Esophagus squamous epithelium (tissue), 5 donors: ENCODE measurements around the gene CYP2R1. TPM values are rescaled to one million over a fixed set of nuclear protein-coding genes. Genes with fewer than 3 reads are reported as not detected.

Source experiments
- DNase-seq: peaks from one replicate; lab custom pipeline; 2025; lab: John Stamatoyannopoulos, UW
- H3K27ac ChIP-seq, 4 donors: fragments of 200-600 bp; sonication (generic); one replicate each; pipeline ENCODE4 v1.5.1; 2016 to 2019; ENCODE audit warnings: mild to moderate bottlenecking in 1 of 4
- H3K27me3 ChIP-seq, 4 donors: fragments of 200-600 bp; sonication (generic); 1 replicate in 3 of 4; 2 replicates in 1 of 4; pipeline versions ENCODE4 v1.5.1 to v1.6.0; 2017 to 2021; ENCODE audit warnings: antibody characterized with exemption in 1 of 4
- H3K36me3 ChIP-seq, 3 donors: fragments of 200-600 bp; sonication (generic); one replicate each; pipeline ENCODE4 v1.5.1; 2016 to 2019
- H3K4me1 ChIP-seq, 3 donors: fragments of 200-600 bp; sonication (generic); one replicate each; pipeline ENCODE4 v1.5.1; 2017 to 2019
- H3K4me3 ChIP-seq, 4 donors: fragments of 200-600 bp; sonication (generic); 1 replicate in 3 of 4; 2 replicates in 1 of 4; pipeline ENCODE4 v1.5.1; 2016 to 2019; ENCODE audit warnings: mild to moderate bottlenecking in 2 of 4, moderate library complexity in 1 of 4
- H3K9me3 ChIP-seq, 3 donors: fragments of 200-600 bp; sonication (generic); one replicate each; pipeline ENCODE4 v1.5.1; 2016 to 2019
- POLR2A ChIP-seq, 4 donors: fragments of 450-650 bp; IDR thresholded peaks; one replicate each; pipeline ENCODE4 v1.6.1; 2017; ENCODE audit warnings: antibody characterized with exemption in 4 of 4, mild to moderate bottlenecking in 4 of 4, moderate library complexity in 3 of 4
- WGBS, 2 donors: methylation state at CpG; one replicate each; pipeline ENCODE4 v1.1.5; 2018; 5-methylcytosine and 5-hydroxymethylcytosine counted together
- intact Hi-C: fragments of 100-400 bp; cut with DNase I; formaldehyde crosslinking; loops from one replicate; pipeline ENCODE4 v1.15.0; 2022
- total RNA-seq, 4 donors: library from RNA; depleted of rRNA; stranded (reverse); fragments of >200 nt; gene quantifications; one replicate each; pipeline ENCODE4 v1.1.0, GENCODE V29; 2016
- TF ChIP-seq, protein P1 (sequence below), 6 experiments: fragments of 450-650 bp in 4 of 6; fragments of 200-600 bp in 2 of 6; sonication (generic) in 2 of 6; IDR thresholded peaks; one replicate each; pipeline ENCODE4 v1.5.1; 2016 to 2019; ENCODE audit warnings: antibody characterized with exemption in 6 of 6, mild to moderate bottlenecking in 4 of 6, moderate library complexity in 4 of 6
- donor health status: DM: yes; HTN: yes; CAD: no.

Gene CYP2R1
- total RNA-seq, 4 donors from 2014 or later: 13.0 to 20.4 (median 16.3) TPM

DNA sequence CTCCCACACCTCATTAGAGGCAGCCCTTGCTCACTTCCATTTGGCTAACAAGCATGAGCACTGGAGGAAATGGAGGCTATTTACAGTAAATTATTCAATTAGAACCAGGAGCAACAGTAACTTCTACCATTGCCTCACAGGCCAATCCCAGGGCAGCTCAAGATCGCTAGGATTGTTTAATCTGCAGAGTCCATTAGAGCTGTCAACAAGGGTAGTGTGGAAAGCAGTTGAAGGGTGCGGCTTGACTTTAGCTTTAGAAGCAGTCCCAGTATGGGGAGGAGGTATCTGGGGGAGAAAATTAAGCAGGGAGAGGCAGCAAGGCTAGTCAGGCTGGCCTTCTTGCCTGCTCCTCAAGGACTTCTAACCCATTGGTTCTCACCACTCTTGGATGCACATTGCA lies 38.3 kb upstream of the CYP2R1 start:
- no peaks in the 10 kb centered on the region for H3K4me1 ChIP-seq
- no peaks in the 10 kb centered on the region for H3K27me3 ChIP-seq
- no peaks in the 10 kb centered on the region for H3K36me3 ChIP-seq
- WGBS, 2 donors: 0 to 20% methylated on average over 1 of the region's 2 CpGs
- no peak for DNase-seq
- no peak overlapping the region for H3K4me3 ChIP-seq
- TF ChIP-seq, protein P1, sequence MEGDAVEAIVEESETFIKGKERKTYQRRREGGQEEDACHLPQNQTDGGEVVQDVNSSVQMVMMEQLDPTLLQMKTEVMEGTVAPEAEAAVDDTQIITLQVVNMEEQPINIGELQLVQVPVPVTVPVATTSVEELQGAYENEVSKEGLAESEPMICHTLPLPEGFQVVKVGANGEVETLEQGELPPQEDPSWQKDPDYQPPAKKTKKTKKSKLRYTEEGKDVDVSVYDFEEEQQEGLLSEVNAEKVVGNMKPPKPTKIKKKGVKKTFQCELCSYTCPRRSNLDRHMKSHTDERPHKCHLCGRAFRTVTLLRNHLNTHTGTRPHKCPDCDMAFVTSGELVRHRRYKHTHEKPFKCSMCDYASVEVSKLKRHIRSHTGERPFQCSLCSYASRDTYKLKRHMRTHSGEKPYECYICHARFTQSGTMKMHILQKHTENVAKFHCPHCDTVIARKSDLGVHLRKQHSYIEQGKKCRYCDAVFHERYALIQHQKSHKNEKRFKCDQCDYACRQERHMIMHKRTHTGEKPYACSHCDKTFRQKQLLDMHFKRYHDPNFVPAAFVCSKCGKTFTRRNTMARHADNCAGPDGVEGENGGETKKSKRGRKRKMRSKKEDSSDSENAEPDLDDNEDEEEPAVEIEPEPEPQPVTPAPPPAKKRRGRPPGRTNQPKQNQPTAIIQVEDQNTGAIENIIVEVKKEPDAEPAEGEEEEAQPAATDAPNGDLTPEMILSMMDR (IDR thresholded peaks at IDR 0.05): no peak
- no peak for TF ChIP-seq POLR2A (IDR thresholded peaks at IDR 0.05)
- intact Hi-C loops: no loop called here
- no peaks in the 10 kb centered on the region for H3K9me3 ChIP-seq
- no peak overlapping the region for H3K27ac ChIP-seq

- H3K36me3 ChIP-seq: no peaks in the 10 kb centered on the region
- no peak overlapping the region for H3K4me3 ChIP-seq
- TF ChIP-seq, protein P1 (IDR thresholded peaks at IDR 0.05): no peak
- no peak for TF ChIP-seq POLR2A (IDR thresholded peaks at IDR 0.05)
- no peaks in the 10 kb centered on the region for H3K27me3 ChIP-seq
- H3K4me1 ChIP-seq: no peaks in the 10 kb centered on the region
- intact Hi-C loops: no loop called here
- H3K9me3 ChIP-seq: no peaks in the 10 kb centered on the region
- H3K27ac ChIP-seq: no peak overlapping the region
- DNase-seq: no peak
Observed at GRCh38 chr11:14927146-14927545, 35.1 kb upstream of the CYP2R1 start.

DNA sequence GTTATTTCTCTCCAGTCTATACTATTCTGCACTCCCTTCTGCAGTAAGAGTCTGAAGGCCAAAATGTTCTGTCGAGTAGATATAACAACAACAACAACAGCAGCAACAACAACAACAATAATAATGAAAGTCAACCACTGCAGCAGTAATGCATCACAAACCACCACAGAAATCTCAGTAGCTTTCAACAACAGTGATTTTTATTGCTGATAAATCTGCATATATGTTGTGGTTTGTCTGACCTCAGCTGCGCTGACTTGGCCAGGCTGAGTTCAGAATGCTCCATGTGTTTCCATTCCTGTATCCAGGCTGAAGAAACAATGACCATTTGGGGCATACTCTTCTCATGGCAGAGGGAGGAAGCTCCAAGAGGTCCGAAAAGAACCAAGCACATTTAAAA lies 32.3 kb upstream of the CYP2R1 start:
- H3K9me3 ChIP-seq: no peaks in the 10 kb centered on the region
- no peak for TF ChIP-seq POLR2A (IDR thresholded peaks at IDR 0.05)
- TF ChIP-seq, protein P1 (IDR thresholded peaks at IDR 0.05): no peak
- H3K27me3 ChIP-seq: no peaks in the 10 kb centered on the region
- H3K27ac ChIP-seq: no peak overlapping the region
- H3K4me3 ChIP-seq: no peak overlapping the region
- DNase-seq: no peak
- 77 to 87% methylated on average over 3 of the region's 3 CpGs for WGBS, 2 donors
- no peaks in the 10 kb centered on the region for H3K36me3 ChIP-seq
- no peaks in the 10 kb centered on the region for H3K4me1 ChIP-seq
- intact Hi-C loops: no loop called here

DNA sequence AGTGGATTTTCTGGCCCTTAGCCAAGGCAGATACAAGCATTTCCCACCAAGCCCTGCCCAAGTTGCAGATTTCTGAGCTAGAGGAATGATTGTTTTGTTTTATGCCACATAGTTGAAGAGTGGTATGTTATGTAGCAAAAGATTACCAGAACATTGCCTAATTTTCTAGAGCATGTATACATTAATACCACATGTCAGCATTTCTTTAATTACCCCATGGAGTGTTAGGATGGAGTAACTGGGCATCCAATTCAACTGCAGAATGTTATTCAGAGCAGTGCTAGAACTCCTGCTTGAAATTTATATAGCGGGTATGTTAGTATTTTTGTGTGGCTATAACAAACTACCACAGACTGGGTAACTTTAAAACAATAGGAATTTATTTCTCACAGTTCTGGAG lies 24.4 kb upstream of the CYP2R1 start:
- 82 to 95% methylated on average over 1 of the region's 1 CpG for WGBS, 2 donors
- no peak overlapping the region for H3K4me3 ChIP-seq
- no peaks in the 10 kb centered on the region for H3K27me3 ChIP-seq
- TF ChIP-seq, protein P1 (IDR thresholded peaks at IDR 0.05): no peak
- no peak for TF ChIP-seq POLR2A (IDR thresholded peaks at IDR 0.05)
- intact Hi-C loops: loop anchor here (5.0 kb wide), 1 partner anchor 161 kb away; no protein-coding TSS in a partner anchor
- no peaks in the 10 kb centered on the region for H3K36me3 ChIP-seq
- H3K9me3 ChIP-seq: no peaks in the 10 kb centered on the region
- DNase-seq: no peak
- H3K27ac ChIP-seq: no peak overlapping the region
- H3K4me1 ChIP-seq: no peaks in the 10 kb centered on the region

DNA sequence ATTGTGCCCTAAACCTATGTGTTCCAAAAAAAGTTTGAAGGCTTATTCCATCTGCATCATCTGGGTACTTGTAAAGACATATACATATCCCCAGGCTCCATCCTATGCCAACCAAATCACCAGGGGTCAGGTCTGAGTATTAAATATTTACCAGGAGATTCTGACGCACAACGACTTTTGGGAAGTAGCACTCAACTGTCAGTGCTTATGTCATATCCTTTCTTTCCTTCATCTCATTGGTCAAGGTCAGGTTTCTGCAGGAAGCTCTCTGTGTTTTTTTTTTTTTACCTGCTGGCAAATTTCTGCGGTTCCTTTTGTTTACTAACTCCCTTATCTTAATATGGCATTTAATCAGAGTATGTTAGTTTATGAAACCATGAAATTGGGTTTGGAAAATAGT lies 22.5 kb upstream of the CYP2R1 start:
- intact Hi-C loops: no loop called here
- DNase-seq: no peak

More for the DNA sequence above, 22.5 kb upstream of the CYP2R1 start:
- Histone ChIP-seq H3K4me3 (no peak overlapping the region), H3K4me1 (no peaks in the 10 kb centered on the region), H3K36me3 (no peaks in the 10 kb centered on the region), H3K27me3 (no peaks in the 10 kb centered on the region), H3K27ac (no peak overlapping the region), H3K9me3 (no peaks in the 10 kb centered on the region)
- WGBS, 2 donors: 59 to 61% methylated on average over 3 of the region's 3 CpGs
- TF ChIP-seq, protein P1 (IDR thresholded peaks at IDR 0.05): no peak
- TF ChIP-seq POLR2A (IDR thresholded peaks at IDR 0.05): no peak
